Putamen (tissue), 1 donor: ENCODE results near the gene ELAC2.

Source experiments
- DNase-seq: peaks from one replicate; pipeline ENCODE4 v3.0.0-alpha.2; 2016; ENCODE audit warnings: low spot score

Gene ELAC2, protein sequence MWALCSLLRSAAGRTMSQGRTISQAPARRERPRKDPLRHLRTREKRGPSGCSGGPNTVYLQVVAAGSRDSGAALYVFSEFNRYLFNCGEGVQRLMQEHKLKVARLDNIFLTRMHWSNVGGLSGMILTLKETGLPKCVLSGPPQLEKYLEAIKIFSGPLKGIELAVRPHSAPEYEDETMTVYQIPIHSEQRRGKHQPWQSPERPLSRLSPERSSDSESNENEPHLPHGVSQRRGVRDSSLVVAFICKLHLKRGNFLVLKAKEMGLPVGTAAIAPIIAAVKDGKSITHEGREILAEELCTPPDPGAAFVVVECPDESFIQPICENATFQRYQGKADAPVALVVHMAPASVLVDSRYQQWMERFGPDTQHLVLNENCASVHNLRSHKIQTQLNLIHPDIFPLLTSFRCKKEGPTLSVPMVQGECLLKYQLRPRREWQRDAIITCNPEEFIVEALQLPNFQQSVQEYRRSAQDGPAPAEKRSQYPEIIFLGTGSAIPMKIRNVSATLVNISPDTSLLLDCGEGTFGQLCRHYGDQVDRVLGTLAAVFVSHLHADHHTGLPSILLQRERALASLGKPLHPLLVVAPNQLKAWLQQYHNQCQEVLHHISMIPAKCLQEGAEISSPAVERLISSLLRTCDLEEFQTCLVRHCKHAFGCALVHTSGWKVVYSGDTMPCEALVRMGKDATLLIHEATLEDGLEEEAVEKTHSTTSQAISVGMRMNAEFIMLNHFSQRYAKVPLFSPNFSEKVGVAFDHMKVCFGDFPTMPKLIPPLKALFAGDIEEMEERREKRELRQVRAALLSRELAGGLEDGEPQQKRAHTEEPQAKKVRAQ

DNA sequence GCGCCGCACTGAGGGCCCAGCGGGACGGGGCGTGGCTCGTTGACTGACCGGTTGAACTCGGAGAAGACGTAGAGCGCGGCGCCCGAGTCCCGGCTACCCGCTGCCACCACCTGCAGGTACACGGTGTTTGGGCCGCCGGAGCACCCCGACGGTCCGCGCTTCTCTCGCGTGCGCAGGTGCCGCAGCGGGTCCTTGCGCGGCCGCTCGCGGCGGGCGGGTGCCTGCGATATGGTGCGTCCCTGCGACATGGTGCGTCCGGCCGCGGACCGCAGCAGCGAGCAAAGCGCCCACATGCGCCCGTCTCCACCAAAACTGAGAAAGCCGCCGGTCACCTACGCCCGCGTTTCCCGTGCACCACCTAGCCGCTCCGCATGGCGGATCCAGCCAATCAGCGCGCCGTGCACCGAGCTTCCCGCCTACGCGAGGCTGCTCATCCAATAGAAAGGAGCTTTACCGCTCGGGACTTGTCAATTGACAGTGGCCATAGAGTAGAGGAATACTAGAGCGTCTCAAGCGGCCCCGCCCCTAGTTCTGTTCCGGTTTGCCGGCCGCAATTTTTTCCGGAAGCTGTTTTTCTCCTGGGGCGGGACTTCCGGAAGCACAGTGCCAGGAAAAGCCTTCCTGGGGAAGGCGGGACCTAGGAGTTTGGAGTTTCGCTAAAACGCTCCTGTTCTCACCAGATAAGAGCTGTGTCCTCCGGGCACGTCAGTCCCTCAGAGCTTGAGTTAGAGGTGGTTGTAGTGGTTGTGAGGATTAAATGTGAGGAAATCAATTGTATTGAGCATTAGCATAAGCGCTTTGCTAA, at the start of gene ELAC2:
TSS of gene ELAC2 (minus strand) at position 373 of the 805 bp plus-strand sequence. CDS start at position 293, 80 bp downstream.
- DNase-seq: peak; percentile 99

DNA sequence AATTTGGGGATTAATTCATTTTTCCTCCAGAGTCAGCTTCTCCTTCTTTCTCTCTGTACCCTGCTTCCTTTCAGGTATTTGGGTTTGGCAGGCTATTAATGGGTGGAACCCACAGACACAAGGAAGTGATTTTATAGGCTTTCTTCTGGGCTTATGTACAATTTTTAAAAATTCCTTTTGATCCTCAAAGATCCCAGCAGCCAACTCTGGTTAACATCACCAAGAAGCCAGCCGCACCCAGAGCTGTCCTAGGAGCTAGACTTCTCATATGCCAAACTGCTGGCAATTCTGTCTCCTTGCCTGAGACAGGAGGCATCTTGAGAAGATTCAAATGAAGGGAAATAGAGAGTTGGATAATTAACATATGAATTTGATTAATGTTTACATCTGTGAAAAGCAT, 47.2 kb upstream of the ELAC2 start:
- no peak for DNase-seq

DNA sequence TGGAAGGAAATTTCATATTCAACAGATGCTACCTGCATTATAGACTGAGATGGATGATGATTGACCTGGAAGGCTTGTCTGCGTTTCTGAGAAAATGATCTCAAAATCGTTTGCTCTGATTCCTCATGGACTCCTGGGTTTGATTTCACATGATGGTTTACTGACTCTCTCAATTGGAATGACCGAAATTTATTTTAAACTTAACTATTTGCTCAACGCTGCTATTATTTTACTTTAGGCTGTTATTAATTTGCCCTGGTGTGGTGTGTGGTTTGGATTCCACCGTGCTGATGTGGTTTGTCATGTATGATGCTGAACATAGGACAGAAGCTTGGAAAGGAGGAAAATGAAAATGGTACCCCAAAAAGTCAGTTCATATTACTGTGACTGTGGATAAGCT, 37.3 kb upstream of the ELAC2 start:
- DNase-seq: no peak

DNA sequence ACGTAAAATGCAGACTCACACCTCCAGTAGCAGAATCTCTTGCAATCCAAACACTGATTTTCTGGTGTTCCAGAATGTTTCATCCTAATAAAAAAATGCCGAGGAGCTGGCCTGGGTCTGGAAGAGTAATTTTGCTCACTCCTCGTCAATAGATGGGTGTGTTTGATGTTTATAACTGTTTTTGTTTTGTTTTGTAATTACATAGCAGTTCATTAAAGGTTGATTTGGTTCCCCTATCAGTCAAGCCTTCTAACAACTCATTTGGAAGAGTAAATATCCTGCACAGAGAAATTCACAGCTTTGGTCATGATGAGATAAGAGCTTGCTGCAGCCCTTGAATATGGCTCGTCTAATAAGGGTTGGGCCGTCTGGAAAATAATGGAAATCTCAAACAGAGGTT, 36.8 kb upstream of the ELAC2 start:
- no peak for DNase-seq

DNA sequence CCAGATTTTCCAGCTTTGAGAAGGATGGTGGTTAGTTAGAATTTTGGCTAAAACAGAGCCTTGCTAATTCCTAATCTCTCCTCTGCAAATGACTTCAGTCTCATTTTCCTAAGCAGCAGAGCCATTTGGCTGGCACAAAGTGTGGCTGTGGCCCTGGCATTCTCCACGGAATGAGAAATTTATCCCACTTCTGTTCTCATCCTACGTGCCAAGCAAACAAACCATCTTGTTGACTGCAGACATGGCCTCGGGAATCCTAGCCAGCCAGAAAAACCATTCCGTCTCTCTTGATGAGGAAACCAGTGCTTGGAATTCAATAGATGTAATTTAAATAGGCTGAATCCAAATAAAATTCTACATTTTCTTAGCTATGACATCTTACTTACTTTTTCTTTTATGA, 34.1 kb upstream of the ELAC2 start:
- DNase-seq: no peak

DNA sequence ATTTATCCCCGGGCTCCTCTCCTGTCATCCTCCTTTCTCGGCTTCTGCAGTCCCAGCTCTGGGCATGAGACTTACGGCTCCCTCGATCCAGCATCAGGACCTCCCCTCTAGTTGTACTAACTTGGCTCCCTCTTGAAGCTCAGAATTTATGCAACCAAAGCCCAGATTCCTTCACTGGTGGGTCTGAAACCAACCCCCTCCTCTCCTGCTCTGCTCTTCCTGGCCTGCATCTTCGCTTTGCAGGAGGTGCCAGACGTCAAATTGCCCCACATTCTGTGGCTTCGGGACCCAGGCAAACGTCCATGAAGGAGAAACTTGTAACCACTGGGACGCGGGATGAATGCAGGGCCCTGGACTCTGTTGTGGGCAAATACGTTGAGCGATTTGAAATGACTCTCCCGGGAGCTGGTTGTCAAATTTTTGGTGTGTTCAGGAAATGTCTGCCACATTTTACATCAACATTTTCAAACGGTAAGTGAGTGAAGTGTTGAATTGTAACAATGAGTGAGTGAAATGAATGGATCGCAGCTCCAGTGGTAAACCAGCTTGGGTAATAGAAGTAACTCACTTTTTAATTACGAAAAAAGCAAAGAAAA, 29.3 kb upstream of the ELAC2 start:
- no peak for DNase-seq

DNA sequence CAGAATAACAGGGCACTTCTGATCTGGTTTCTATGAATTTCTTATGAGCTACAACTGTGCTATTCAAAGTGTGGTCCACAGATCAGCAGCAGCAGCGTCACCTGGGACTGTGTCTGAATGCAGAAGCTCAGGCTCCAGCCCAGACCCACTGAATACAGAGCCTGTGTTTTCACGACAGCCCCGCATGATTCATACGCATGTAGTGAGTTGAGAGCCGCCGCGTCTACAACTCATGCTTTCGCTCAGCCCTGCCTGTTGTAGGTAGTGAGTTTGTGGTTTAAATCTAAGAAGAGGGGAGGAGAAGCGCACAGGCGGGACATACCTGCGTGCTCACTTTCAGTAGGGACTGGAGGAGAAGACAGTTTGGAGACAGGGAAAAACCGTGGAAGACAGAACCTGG, 28.5 kb upstream of the ELAC2 start:
- no peak for DNase-seq

DNA sequence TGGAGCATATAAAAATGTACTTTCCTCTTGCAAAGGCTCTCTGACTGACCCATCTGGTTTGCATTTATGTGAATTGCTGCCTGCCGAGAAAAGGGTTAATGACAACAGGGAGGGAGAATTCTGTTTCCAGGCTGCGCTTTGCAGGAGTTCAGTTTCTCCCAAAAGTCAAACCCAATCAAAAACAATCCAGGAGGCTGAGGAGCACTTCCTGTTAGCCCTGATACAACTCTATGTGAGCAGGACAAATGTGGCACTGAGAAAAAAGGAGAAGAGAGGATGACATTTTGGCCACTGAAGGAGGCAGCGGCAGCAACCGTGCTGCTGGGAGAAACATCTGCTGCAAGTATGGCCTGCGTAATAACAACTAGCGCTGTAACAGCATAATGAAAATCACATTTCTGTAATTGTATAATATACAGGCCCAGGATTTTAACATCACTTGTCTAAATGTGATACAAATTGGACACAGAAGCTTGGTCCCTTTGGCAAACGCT, 26.8 kb upstream of the ELAC2 start:
- DNase-seq: no peak

DNA sequence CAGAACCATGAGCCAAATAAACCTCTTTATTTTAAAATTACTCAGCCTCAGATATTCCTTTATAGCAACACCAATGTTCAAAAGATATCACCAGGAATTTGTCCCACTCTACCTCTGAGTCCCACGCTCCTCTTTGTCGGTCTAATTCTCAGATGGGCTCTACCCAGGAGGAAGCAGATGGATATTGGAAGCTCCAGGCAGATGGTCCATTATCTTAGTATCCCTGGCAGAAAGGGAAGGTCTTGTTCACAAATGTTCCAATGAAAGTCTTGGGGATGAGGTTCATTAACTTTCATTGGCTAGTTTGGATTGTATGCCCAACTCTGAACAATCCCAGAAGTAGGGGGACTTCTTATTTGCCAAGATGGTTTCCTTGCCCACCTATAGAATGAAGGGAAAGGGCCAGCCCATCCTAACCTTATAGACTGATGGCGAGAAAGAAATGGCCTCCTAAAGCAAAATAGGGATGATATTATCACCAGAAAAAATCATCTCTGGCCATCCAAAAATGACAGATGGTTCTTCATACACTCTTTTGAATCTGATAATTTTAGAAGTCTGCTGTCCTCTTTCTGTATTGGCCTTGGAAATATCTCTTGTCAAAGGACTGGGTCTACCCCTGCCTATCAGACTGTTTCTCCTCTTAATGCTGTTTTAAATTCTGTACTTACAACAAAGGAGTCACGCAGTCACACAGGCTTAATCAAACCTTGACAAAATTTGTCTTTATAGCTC, 21.3 kb upstream of the ELAC2 start:
- no peak for DNase-seq

DNA sequence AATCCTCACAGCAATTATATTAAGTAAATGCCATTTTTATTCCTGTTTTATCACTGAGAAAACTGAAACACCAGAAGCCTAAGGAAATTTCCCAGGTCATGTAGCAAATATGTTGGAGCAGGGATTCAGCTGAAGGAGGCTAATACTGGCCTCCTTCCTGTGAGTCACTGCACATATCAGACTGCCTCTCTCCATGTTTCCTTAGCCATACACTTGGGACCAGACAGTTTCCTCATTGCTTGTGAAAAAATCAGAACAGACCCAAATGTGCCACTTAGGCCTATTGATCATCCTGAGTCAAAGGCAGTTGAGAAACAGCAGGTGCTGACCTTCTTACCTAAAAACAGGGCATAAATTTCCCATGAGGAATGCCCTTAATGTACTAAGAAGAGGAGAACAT, 18.9 kb upstream of the ELAC2 start:
- DNase-seq: no peak

DNA sequence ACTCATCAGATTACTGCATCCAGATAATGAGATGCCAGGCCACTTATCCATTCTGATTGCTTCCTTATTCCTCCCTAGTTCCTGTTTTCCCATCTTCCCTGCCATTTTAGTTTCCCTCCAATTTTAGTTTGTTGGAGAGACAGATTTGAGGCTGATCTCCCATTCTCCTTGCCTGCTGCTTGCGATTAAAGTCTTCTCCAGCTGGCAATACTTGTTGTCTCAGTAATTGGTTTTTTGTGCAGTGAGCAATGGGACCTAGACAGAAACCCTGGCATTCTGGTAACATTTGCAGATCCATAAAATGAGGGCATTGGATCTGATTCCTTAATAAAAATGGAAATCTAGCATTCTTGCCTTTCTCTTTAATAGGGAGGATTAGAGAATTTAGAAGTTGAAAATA, 17.6 kb upstream of the ELAC2 start:
- DNase-seq: no peak

DNA sequence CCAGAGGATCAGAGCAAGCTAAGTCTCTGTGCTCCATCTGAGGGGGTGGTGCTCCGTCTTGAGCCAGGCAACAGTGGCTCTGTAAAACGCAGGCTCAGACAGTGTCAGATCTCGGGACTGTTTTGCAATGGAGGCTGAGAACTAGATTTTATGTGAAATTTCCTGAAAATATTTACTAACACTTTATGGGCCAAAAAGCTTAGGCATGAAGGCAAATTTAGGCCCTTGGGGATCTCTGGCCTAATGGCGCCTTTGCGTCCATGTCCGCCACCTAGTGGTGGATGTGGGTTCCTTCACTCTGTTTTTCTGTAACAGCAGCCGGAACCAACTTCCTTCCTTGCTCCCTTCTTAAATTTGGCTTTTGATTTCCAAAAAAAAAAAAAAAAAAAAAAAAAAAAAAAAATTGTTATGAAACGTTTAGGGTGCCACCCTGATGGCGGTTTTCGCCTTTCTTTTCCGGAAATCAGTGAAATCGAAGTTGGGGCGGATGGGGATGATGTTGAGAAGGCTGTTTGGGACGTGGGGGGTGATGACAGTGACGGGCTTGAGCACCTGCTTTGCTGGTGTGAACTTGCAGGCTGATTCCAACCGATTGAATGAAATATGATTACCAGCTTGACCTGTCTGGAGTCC, 14.0 kb upstream of the ELAC2 start:
- no peak for DNase-seq

DNA sequence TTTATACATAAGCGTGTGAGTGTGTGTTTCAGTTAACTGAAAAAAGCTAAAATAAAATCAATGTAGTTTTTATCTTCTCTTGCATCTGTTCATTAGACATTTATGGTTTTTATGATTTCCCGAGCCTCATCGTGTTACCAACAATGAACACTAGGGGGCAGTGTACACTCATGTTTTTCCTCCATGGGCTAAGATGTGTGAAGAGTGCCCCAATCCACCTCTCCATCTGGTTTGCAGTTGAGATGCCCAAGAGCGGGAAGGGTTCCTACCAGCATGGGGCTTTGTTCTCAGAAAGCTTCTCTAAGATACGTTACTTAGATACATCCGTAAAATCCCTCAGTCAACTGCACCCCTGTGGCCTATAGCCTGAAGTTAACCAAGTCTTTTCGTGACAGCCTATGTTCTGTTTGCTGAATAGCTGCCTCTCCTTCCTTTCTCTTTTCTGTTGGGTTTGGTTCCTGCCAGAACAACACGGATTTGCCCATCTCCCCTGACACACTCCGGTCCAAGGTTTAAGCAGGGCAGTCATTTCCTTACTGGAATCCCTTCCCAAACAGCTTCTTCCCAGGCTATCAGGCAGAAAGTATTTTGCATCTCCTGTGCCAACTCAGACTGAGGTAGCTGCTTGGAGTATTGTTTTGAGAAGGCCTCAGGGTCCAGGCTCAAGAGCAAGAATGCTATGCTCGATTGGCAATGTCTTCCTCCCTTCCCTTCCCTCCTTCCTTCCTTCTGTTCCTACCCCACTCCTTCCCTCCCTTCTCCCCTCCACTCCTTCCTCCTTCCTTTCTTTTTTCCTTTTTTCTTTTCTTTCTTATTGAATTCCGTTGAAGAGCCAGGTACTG, 12.9 kb upstream of the ELAC2 start:
- DNase-seq: peak; percentile 23

DNA sequence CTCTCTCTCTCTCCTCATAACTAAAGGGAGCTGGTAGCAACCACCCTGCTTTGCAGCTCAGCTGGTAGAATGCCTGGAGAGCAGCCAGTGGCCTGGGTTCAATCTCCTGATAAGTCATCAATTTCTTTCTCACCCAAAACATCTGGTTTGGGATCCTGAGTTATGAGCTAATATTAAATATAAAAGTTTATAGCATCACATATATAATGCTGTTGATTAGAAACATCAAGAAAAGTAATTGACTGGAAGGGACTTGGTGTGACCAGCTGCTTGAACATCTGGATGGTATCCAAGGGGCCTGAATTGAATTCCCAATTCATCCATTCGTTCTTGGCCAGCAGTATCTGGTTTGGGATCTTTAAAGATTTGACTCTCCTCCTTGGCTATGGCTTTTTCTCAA, 12.2 kb upstream of the ELAC2 start:
- no peak for DNase-seq

DNA sequence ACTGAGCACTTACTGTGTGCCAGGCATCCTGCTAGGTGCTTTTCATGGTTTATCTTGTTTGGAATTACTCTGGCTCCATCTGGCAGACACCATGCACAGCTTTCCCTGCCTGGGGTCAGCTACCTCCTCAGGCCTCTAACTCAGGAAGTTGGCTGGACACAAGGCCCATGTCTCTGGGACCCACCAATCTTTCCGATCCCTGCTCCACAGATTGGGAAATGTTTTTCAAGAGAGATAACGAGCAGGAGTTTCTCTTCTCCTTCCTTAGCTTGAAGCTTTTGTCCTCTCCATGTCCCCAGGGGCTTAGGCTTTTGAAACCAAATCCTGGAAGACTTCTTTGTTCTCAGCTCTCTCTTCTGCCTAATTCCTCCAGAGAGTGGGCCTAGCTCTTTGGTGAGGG, 11.5 kb upstream of the ELAC2 start:
- DNase-seq: no peak

DNA sequence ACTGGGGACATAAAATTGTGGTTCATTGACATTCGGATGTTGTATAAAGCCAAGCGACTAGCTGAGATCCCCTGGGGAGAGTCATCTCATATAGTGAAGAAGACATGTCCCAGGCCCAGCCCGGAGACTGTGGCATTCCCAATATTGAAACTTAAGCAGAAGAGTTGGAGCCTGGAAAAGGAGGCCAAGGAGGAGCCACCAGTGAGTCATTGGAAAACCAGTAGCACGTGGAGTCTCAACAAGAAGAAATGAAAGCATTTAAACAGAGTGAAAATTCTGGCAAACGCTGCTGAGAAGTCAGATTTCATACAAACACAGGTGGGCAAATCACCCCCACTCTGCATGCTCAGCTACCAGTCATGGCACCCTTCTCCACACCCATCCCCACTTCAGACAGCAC, 9.4 kb upstream of the ELAC2 start:
- DNase-seq: no peak

DNA sequence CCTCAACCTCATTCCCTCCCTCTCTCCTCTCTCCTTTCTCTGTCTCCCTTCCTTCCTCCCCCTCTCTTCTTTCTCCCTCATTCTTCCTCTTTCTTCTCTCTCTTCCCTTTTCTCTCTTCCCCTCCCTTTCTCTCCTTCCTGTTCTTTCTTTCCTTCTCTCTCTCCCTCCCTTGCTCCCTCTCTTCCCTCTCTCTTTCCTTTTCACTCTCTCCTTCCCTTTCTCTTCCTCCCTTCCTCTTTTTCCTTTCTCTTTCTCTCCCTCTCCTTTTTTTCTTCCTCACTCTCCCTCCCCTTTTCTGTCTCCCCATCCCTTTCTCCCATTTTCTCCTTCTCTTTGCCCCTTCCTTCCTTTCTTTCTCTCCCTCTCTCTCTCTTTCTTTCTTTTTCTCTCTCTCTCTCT, 7.9 kb upstream of the ELAC2 start:
- no peak for DNase-seq

DNA sequence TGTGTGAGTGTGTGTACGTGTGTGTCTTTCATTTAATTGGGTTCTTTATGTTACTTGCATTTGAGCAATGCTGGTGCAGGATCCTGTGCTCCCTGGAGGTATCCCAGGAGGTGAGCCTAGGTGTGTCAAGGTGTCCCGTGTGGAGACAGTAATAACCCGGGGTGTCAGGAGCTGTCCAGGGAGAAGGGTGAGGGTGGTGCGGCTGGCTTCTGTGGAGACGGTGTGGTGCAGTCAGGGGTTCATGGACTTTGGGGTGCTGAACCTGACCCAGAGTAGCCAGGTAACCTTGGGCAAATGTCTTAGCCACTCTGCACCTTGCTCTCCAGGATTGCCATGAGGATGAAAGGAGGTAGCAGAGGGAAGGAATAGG, 7.4 kb upstream of the ELAC2 start:
- no peak for DNase-seq

DNA sequence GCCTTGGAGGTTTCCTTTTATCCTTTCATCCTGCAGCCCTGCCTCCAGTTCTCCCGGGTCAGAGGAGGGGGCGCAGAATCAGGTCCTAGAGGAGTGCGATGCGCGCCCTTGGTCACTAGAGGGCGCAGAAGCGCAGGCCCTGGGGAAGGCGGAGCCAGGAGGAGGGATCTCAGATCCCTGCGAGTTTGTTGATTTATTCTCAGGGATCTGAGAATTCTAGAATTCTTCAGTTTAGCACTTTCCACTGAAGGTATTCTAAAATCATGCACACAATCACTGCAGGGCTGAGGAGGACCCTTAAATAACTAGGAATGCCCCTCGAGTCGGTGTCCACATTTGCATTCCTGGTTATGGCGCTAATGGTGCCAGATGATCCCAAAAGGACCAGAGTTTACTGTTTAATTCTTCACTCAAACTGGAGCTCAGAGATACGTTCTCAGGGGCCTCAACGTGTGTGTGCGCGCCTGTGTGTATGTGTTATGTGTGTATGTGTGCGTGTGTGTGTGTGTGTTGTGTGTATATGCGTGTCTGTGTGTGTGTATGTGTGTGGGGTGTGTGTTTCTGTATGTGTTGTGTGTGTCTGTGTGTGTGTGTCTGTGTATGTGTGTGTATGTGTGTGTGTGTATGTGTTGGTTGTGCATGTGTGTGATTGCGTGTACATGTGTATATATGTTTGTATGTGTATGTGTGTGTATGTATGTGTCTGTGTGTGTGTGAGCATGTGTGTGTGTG, 6.9 kb upstream of the ELAC2 start:
- peak; percentile 39 for DNase-seq
